ENCODE measurements around the gene SLC2A5. TPM values are rescaled to one million over a fixed set of nuclear protein-coding genes. Genes with fewer than 3 reads are reported as not detected.
"Not testable (repeated sequence)": the region's sequence is repeated elsewhere in the genome, so short reads cannot be mapped to it uniquely, and the experiment has no call there.

Gene SLC2A5
- total RNA-seq, 2 experiments from 2014 or later, result not detected

DNA sequence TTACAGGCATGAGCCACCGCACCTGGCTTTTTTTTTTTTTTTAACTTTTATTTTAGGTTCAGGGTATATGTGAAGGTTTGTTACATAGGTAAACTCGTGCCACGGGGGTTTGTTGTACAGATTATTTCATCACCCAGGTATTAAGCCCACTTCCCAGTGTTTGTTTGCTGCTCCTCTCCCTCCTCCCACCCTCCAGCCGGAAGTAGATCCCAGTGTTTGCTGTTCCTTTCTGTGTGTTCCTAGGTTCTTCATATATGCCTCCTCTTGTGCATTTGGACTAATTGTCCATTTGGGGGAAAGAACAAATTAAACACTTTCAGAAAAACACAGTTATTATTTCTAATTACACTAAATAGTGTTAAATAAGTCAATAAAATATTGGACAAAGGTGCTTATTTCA lies 42.1 kb downstream of the SLC2A5 start:
- Mint-ChIP-seq H3K27me3 (peaks cover 3% of the 10 kb centered on the region), H3K4me1 (no peaks in the 10 kb centered on the region), H3K4me3 (no peak overlapping the region), H3K36me3 (ENCODE audit: low read depth) (no peaks in the 10 kb centered on the region), H3K9me3 (ENCODE audit: low read depth) (no peaks in the 10 kb centered on the region), H3K27ac (no peak overlapping the region)
- ChIA-PET POLR2A (no interaction called here), CTCF (no interaction called here)
- DNase-seq, result no peak
- intact Hi-C loops (cut with DNase I, micrococcal nuclease), result no loop called here
- ATAC-seq, result no peak

DNA sequence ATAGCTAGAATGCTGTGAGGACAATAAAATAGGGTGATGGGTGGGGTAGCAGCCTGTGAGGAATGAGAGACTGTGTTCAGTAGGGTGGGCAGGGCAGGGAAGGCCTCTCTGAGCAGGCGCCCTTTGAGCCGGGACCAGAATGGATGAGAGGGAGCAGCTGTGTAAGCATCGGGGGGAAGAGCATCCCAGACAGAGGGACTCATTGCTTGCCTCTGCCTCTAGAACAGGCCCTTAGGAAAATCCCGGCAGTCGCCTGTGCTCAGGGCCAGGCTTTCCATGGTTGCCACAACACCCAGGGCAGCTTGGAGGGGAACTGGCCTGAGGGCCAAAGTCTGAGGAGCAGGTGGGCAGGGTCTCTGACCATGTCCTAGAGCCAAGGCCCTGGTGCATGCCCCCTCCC lies 44.0 kb downstream of the SLC2A5 start:
- Mint-ChIP-seq H3K27me3 (peaks cover 5% of the 10 kb centered on the region), H3K4me1 (no peaks in the 10 kb centered on the region), H3K9me3 (ENCODE audit: low read depth) (no peaks in the 10 kb centered on the region), H3K4me3 (no peak overlapping the region), H3K36me3 (ENCODE audit: low read depth) (no peaks in the 10 kb centered on the region), H3K27ac (no peak overlapping the region)
- ChIA-PET POLR2A (no interaction called here), CTCF (no interaction called here)
- intact Hi-C loops (cut with DNase I, micrococcal nuclease), result no loop called here
- DNase-seq (no peak), ATAC-seq (no peak)

DNA sequence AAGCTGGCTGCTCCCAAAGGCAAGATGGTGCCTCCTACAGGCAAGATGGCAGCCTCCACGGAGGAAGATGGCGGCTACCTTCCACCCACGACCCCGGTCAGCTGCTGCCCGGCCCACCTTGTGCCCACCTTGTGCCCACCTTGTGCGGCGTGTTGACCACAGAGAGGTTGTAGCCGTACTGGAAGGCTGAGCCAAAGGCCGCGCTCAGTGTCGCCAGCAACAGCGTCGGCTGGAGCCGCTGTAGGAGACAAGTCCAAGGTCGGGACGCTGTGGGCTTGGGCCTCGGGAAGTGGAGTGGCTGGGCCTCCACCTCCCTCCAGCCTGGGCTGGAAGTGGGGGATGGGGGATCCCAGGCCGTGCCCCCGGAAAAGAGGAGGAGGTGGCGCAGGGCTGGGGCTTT lies 44.6 kb downstream of the SLC2A5 start:
- POLR2A ChIA-PET, result no interaction called here
- no peak for ATAC-seq
- intact Hi-C loops (cut with DNase I, micrococcal nuclease), result no loop called here
- H3K4me3 Mint-ChIP-seq, result no peak overlapping the region
- no peak for DNase-seq
- CTCF ChIA-PET, result no interaction called here
- H3K36me3 Mint-ChIP-seq (ENCODE audit: low read depth), result no peaks in the 10 kb centered on the region
- H3K9me3 Mint-ChIP-seq (ENCODE audit: low read depth), result no peaks in the 10 kb centered on the region
- H3K27ac Mint-ChIP-seq, result no peak overlapping the region
- H3K4me1 Mint-ChIP-seq, result no peaks in the 10 kb centered on the region
- H3K27me3 Mint-ChIP-seq, result peaks cover 5% of the 10 kb centered on the region

DNA sequence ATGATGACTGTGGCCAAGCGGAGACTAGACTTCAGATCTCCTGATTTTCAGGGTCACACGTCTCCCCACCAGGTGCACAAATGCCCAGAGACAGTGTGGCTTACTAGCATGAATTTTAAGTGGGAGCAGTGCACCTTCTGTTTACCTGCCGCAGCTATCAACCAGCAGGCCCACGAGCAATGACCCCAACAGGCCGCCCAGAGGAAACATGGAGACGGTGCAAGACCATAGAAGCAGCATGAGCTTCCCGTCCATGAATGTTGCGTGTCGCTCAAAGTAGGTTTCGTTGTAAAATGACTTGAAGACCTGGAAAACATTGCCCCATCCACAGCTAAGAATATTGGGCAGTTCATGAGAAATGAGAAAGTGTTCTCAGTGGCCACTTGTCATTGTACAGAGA lies 46.7 kb downstream of the SLC2A5 start:
- CTCF ChIA-PET, result interaction anchor here (1.0 kb wide), 1 partner anchor 23 kb away, joined by 3 read pairs; no protein-coding TSS in a partner anchor
- DNase-seq (no peak), ATAC-seq (no peak)

DNA sequence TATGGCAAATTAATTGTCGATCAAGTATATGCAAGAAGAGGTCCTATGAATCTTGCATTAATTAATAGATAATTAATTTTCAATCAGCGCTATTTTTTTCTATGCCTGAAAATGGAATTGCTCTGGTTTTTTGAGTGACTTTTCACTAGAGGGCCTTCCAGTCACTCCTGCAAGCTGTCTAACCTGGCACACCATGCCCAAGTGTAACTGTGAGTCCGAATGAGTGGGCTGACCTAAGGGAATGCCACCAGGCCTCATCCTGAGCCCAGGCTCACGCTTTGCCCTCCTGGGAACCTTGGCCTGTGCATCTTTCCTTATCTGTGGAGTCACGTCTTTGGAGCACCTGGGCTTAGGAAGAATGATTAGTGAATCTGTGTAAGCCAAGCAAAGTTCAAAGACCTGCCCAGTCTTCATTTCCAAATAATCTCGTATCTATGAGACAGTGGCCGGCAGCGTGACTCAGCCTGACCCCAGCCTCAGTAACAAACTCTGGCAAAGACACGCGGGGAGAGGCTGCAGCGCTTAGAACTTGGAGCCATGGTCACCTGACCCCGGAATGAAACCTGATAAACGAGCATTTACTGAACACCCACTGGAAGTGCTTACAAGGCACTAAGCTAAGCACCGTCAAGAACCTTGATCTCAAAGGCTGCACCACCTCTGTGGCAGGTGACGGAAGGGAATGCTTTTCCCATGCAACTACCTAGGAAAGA lies 47.3 kb downstream of the SLC2A5 start:
- intact Hi-C loops (cut with DNase I, micrococcal nuclease); H3K9me3 Mint-ChIP-seq (ENCODE audit: low read depth): not testable (repeated sequence)
- CTCF ChIA-PET, result interaction anchor here (1.0 kb wide), 1 partner anchor 23 kb away, joined by 3 read pairs; no protein-coding TSS in a partner anchor

More for the DNA sequence above, 46.7 kb downstream of the SLC2A5 start:
- POLR2A ChIA-PET, result interaction anchor here (0.5 kb wide), 1 partner anchor 264 kb away, joined by 3 read pairs; no protein-coding TSS in a partner anchor
- peaks cover 3% of the 10 kb centered on the region for H3K27me3 Mint-ChIP-seq
- no peak overlapping the region for H3K4me3 Mint-ChIP-seq
- no peak overlapping the region for H3K27ac Mint-ChIP-seq
- intact Hi-C loops (cut with DNase I, micrococcal nuclease), result no loop called here
- no peaks in the 10 kb centered on the region for H3K4me1 Mint-ChIP-seq
- H3K36me3 Mint-ChIP-seq (ENCODE audit: low read depth), result no peaks in the 10 kb centered on the region
- no peaks in the 10 kb centered on the region for H3K9me3 Mint-ChIP-seq (ENCODE audit: low read depth)

DNA sequence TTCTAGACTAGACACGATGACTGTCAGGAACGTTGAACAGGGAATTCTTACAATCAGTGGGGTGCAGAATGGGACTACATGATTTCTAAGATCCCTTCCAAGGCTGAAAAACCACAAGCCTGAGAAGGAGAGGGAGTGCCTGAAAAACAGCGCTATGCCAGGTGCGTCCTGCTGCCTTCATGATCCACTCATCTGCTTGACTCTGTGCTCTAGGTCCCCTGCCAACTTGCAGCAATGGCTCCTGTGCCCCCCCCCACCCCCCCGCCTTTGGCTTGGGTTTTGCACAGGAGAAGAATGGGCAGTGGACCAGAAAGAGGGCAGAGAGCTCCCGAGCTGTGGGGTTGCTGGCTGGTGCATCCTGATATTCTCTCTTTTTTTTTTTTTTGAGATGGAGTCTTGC lies 49.1 kb downstream of the SLC2A5 start:
- no peaks in the 10 kb centered on the region for H3K4me1 Mint-ChIP-seq
- peaks cover 3% of the 10 kb centered on the region for H3K27me3 Mint-ChIP-seq
- ChIA-PET CTCF (interaction anchor here (0.6 to 1.1 kb wide), 5 partner anchors 11 to 393 kb away, joined by 3 read pairs; no protein-coding TSS in a partner anchor), POLR2A (no interaction called here)
- no peak overlapping the region for H3K4me3 Mint-ChIP-seq
- ATAC-seq (no peak), DNase-seq (no peak)
- H3K27ac Mint-ChIP-seq, result no peak overlapping the region
- H3K9me3 Mint-ChIP-seq (ENCODE audit: low read depth), result no peaks in the 10 kb centered on the region
- H3K36me3 Mint-ChIP-seq (ENCODE audit: low read depth), result no peaks in the 10 kb centered on the region
- intact Hi-C loops (cut with DNase I, micrococcal nuclease), result no loop called here

More for the DNA sequence above, 47.3 kb downstream of the SLC2A5 start:
- ATAC-seq; H3K4me3 Mint-ChIP-seq; DNase-seq; H3K36me3 Mint-ChIP-seq (ENCODE audit: low read depth); H3K4me1 Mint-ChIP-seq; H3K27ac Mint-ChIP-seq; H3K27me3 Mint-ChIP-seq: not testable (repeated sequence)
- POLR2A ChIA-PET, result interaction anchor here (0.5 kb wide), 1 partner anchor 264 kb away, joined by 3 read pairs; no protein-coding TSS in a partner anchor

DNA sequence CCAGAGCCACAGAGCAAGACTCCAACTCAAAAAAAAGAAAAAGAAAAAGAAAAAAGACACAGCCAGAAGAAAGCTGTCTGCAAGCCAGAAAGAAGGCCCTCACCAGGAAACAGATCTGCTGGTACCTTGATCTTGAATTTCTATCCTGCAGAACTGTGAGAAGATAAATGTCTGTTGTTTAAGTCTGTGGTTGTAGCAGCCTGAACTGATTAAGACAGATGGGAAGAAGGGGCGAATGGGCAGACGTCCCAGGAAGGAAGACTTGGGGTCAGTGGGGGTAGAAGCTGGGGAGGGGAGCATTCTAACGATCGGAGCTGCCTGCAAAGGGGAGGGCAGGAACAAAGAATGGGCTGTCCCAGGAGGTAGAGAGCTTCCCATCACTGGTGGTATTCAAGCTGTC lies 49.5 kb downstream of the SLC2A5 start:
- Mint-ChIP-seq H3K27me3 (peaks cover 3% of the 10 kb centered on the region), H3K9me3 (ENCODE audit: low read depth) (no peaks in the 10 kb centered on the region), H3K36me3 (ENCODE audit: low read depth) (no peaks in the 10 kb centered on the region), H3K4me3 (no peak overlapping the region), H3K4me1 (no peaks in the 10 kb centered on the region), H3K27ac (no peak overlapping the region)
- intact Hi-C loops (cut with DNase I, micrococcal nuclease), result no loop called here
- ATAC-seq, result no peak
- DNase-seq, result no peak
- ChIA-PET POLR2A (no interaction called here), CTCF (interaction anchor here (0.6 to 1.1 kb wide), 4 partner anchors 11 to 393 kb away, joined by 3 read pairs; no protein-coding TSS in a partner anchor)

DNA sequence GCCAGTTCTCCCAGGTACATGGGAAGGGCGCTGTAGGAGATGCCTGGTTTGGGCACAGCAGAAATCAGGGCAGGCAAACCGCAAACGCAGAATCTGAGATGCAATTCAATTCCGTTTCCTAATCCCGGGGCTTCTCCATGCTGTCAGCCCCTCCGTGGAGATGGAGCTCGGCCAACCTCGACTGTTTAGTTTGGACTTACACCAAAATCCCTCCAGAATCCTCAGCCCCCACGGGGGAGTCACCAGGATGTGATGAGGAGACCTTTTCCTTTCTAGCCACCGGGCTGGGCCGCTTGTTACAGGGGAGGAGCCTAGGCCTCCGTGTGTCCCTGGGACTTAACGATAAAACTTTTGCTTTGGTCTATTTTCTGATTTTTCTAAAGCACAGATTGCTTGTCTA lies 51.1 kb downstream of the SLC2A5 start:
- no peak overlapping the region for H3K4me3 Mint-ChIP-seq
- intact Hi-C loops (cut with DNase I, micrococcal nuclease), result no loop called here
- no peaks in the 10 kb centered on the region for H3K4me1 Mint-ChIP-seq
- ChIA-PET CTCF (no interaction called here), POLR2A (no interaction called here)
- H3K27me3 Mint-ChIP-seq, result peaks cover 3% of the 10 kb centered on the region
- DNase-seq (no peak), ATAC-seq (no peak)
- H3K27ac Mint-ChIP-seq, result no peak overlapping the region
- no peaks in the 10 kb centered on the region for H3K9me3 Mint-ChIP-seq (ENCODE audit: low read depth)
- no peaks in the 10 kb centered on the region for H3K36me3 Mint-ChIP-seq (ENCODE audit: low read depth)

DNA sequence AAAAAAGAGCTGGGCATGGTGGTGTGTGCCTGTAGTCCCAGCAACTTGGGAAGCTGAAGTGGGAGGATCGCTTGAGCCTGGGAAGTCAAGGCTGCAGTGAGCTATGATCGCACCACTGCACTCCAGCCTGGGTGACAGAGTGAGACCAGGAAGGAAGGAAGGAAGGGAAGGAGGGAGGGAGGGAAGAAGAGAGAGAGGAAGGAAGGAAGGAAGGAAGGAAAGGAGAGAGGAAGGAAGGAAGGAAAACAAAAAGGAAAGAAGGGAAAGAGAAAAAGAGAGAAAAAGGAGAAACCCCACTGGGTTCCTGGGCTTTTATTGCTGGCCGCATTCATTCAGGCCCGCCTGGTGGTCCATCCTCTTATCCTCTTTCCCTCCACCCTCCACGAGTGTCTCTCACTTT lies 53.0 kb downstream of the SLC2A5 start:
- CTCF ChIA-PET, result interaction anchor here (1.1 kb wide), 1 partner anchor 12 kb away, joined by 3 read pairs; no protein-coding TSS in a partner anchor
- H3K27me3 Mint-ChIP-seq, result peaks cover 3% of the 10 kb centered on the region

DNA sequence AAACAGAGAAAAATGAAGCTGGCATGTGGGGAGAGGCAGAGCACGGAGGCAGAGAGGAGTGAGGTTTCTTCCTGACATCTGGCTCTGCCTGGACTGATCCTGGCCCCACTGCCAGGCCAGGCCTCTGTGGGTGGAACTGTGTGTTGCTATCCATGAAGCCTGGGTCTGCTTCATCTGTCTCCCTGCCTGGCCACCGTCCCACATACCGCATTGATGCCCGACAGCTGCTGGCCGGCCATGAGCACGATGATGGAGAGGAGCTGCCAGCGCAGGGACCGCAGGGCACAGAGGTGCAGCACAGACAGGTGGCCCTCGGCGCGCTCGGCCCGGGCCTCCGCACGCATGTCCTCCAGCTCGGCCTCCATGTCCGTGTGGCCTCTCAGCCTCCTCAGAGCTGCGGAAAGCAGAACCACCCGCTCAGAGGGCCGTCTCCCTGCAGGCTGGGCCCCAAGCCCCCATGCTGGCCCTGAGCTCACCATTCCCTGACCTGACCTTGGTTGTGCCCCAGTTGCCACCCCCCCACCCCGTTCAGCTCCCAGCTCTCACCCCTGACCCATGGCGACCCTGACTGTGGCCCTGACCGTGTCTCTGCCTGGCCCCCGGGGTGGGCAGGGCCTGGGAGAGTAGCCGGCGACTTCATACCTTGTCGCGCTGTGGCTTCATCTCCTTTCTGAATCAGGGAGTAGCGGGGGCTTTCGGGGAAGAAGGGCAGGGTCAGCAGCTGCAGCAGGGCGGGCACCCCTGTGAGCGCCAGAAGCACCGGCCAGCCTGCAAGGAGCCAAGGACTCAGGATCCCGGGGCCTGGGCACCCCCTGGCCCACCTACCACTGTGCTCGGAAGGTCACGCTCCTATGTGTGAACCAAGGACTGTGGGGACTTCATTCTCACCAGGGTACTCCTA lies 54.7 kb downstream of the SLC2A5 start:
- intact Hi-C loops (cut with DNase I, micrococcal nuclease), result no loop called here
- ChIA-PET CTCF (interaction anchor here (0.6 to 2.2 kb wide), 6 partner anchors 10 to 129 kb away, joined by 3 to 15 read pairs (median 4); no protein-coding TSS in a partner anchor), POLR2A (interaction anchor here (0.7 kb wide), 1 partner anchor 575 kb away, joined by 3 read pairs; no protein-coding TSS in a partner anchor)
- no peaks in the 10 kb centered on the region for H3K36me3 Mint-ChIP-seq (ENCODE audit: low read depth)
- DNase-seq (no peak), ATAC-seq (no peak)
- no peak overlapping the region for H3K27ac Mint-ChIP-seq
- H3K9me3 Mint-ChIP-seq (ENCODE audit: low read depth), result no peaks in the 10 kb centered on the region
- no peaks in the 10 kb centered on the region for H3K27me3 Mint-ChIP-seq
- H3K4me3 Mint-ChIP-seq, result no peak overlapping the region
- H3K4me1 Mint-ChIP-seq, result no peaks in the 10 kb centered on the region

More for the DNA sequence above, 53.0 kb downstream of the SLC2A5 start:
- POLR2A ChIA-PET, result no interaction called here
- H3K4me1 Mint-ChIP-seq, result no peaks in the 10 kb centered on the region
- intact Hi-C loops (cut with DNase I, micrococcal nuclease), result no loop called here
- no peaks in the 10 kb centered on the region for H3K9me3 Mint-ChIP-seq (ENCODE audit: low read depth)
- DNase-seq (no peak), ATAC-seq (no peak)
- H3K4me3 Mint-ChIP-seq, result no peak overlapping the region
- H3K27ac Mint-ChIP-seq, result no peak overlapping the region
- no peaks in the 10 kb centered on the region for H3K36me3 Mint-ChIP-seq (ENCODE audit: low read depth)

DNA sequence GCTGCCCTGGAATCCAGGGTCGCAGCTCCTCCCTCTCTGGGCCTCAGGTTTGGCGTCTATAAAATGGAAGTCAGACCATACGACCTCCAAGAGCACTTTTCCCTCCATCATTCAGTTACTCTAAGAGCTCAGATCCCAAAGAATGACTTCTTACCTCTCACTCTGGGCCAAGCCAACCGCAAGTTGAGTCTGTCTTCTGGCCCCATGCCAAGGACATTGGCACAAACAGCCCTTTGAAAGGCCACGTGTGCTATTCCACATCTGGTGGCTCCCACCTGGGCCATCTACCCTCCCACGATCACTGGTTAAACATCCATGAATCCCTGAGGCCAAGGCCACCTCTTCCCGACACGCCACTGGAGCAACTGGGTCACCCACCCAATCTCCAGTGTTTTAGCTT lies 55.6 kb downstream of the SLC2A5 start:
- Mint-ChIP-seq H3K4me1 (no peaks in the 10 kb centered on the region), H3K4me3 (no peak overlapping the region), H3K27me3 (no peaks in the 10 kb centered on the region), H3K36me3 (ENCODE audit: low read depth) (no peaks in the 10 kb centered on the region), H3K27ac (no peak overlapping the region), H3K9me3 (ENCODE audit: low read depth) (no peaks in the 10 kb centered on the region)
- ChIA-PET POLR2A (no interaction called here), CTCF (interaction anchor here (0.6 to 2.2 kb wide), 2 partner anchors 9 to 25 kb away, joined by 4 to 15 read pairs; no protein-coding TSS in a partner anchor)
- no peak for ATAC-seq
- intact Hi-C loops (cut with DNase I, micrococcal nuclease), result no loop called here
- no peak for DNase-seq
